ENCODE measurements around the gene LUC7L2. TPM values are rescaled to one million over a fixed set of nuclear protein-coding genes. Genes with fewer than 3 reads are reported as not detected.
"Not testable (repeated sequence)": the region's sequence is repeated elsewhere in the genome, so short reads cannot be mapped to it uniquely, and the experiment has no call there.

LUC7L2 gene
- total and polyA plus RNA-seq, 8 donors, result 20.5 to 133 (median 60.6) TPM

DNA sequence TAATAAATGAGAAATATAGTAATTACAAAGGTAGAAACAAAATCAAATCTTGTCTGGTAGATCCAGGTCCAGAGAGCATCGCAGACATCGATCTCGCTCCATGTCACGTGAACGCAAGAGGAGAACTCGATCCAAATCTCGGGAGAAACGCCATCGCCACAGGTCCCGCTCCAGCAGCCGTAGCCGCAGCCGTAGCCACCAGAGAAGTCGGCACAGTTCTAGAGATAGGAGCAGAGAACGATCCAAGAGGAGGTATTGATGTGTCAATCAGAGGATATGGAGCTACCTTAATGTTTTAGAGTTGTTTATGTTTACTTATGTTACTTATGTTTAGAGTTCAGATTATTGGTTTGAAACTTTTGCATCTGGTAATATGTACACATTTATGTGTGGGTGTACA lies 57.8 kb downstream of the LUC7L2 start:
- Histone ChIP-seq H3K4me3 (no peak overlapping the region), H3K4me1 (peaks cover 0 to 10% (median 3%) of the 10 kb centered on the region in 4 donors), H3K27ac (no peak overlapping the region), H3K36me3 (peaks cover 49 to 96% (median 94%) of the 10 kb centered on the region in 4 donors), H3K9me3 (no peaks in the 10 kb centered on the region), H3K27me3 (no peaks in the 10 kb centered on the region)
- no peak for DNase-seq
- intact Hi-C loops (cut with DNase I; ENCODE audit: low total_unique reads), result no loop called here
- 95 to 98% (median 96%) methylated on average over 15 of the region's 15 CpGs for WGBS, 5 donors
- no peak for TF ChIP-seq EP300 (IDR thresholded peaks at IDR 0.05)

DNA sequence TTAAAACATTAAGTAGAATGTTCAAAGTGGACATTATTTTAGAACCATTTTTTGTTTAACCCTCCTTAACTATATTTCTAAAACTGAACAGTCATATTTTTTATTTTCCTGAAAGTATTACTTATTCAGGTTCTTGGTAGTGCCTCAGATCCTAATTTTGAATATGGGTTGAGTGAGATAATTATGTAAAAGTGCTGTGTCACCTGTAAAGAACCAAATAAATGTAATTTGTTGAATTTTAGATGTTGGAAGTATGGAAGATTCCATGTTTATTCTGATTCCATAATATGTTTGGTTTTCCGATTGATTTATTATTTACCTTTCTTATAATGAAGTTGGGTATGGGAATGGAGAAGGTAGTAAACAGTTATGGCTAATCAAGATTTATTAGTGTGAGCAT lies 61.4 kb downstream of the LUC7L2 start:
- no peak for DNase-seq
- Histone ChIP-seq H3K4me3 (no peak overlapping the region), H3K9me3 (no peaks in the 10 kb centered on the region), H3K27ac (no peak overlapping the region), H3K4me1 (peaks cover 0 to 15% (median 3%) of the 10 kb centered on the region in 4 donors), H3K36me3 (peaks cover 39 to 81% (median 72%) of the 10 kb centered on the region in 4 donors), H3K27me3 (no peaks in the 10 kb centered on the region)
- TF ChIP-seq POLR2AphosphoS5 (IDR thresholded peaks at IDR 0.05), result no peak
- no peak for TF ChIP-seq POLR2A (IDR thresholded peaks at IDR 0.05)
- TF ChIP-seq, protein P1, sequence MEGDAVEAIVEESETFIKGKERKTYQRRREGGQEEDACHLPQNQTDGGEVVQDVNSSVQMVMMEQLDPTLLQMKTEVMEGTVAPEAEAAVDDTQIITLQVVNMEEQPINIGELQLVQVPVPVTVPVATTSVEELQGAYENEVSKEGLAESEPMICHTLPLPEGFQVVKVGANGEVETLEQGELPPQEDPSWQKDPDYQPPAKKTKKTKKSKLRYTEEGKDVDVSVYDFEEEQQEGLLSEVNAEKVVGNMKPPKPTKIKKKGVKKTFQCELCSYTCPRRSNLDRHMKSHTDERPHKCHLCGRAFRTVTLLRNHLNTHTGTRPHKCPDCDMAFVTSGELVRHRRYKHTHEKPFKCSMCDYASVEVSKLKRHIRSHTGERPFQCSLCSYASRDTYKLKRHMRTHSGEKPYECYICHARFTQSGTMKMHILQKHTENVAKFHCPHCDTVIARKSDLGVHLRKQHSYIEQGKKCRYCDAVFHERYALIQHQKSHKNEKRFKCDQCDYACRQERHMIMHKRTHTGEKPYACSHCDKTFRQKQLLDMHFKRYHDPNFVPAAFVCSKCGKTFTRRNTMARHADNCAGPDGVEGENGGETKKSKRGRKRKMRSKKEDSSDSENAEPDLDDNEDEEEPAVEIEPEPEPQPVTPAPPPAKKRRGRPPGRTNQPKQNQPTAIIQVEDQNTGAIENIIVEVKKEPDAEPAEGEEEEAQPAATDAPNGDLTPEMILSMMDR (IDR thresholded peaks at IDR 0.05), result no peak
- no peak for TF ChIP-seq EP300 (IDR thresholded peaks at IDR 0.05)
- 0 to 36% (median 30%) methylated on average over 1 of the region's 1 CpG for WGBS, 5 donors
- intact Hi-C loops (cut with DNase I; ENCODE audit: low total_unique reads), result no loop called here

DNA sequence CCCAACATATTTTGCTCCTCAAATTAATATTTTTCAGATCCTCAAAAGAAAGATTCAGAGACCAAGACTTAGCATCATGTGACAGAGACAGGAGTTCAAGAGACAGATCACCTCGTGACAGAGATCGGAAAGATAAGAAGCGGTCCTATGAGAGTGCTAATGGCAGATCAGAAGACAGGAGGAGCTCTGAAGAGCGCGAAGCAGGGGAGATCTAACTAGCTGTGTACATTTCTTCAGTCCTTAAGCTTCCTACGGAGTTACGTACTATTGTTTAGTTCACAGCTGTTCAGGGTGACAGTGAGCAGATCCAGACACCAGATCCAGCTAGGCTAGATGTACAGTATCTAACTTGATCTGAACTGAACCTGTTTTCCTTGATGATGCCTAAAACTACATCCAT lies 62.4 kb downstream of the LUC7L2 start:
- intact Hi-C loops (cut with DNase I; ENCODE audit: low total_unique reads), result no loop called here
- Histone ChIP-seq H3K4me1 (peaks cover 0 to 15% (median 3%) of the 10 kb centered on the region in 4 donors), H3K27ac (peak overlapping the region in 1 of 5 donors; percentile 64), H3K9me3 (no peaks in the 10 kb centered on the region), H3K36me3 (peaks cover 39 to 71% (median 65%) of the 10 kb centered on the region in 4 donors), H3K4me3 (no peak overlapping the region), H3K27me3 (no peaks in the 10 kb centered on the region)
- DNase-seq, result peak in 1 of 2 donors; percentile 73
- WGBS, 5 donors, result 68 to 84% (median 81%) methylated on average over 7 of the region's 7 CpGs
- TF ChIP-seq POLR2AphosphoS5 (IDR thresholded peaks at IDR 0.05), result peak in 2 of 3 donors; percentile 44 to 57
- TF ChIP-seq, protein P1 (IDR thresholded peaks at IDR 0.05), result no peak
- no peak for TF ChIP-seq POLR2A (IDR thresholded peaks at IDR 0.05)
- no peak for TF ChIP-seq EP300 (IDR thresholded peaks at IDR 0.05)

DNA sequence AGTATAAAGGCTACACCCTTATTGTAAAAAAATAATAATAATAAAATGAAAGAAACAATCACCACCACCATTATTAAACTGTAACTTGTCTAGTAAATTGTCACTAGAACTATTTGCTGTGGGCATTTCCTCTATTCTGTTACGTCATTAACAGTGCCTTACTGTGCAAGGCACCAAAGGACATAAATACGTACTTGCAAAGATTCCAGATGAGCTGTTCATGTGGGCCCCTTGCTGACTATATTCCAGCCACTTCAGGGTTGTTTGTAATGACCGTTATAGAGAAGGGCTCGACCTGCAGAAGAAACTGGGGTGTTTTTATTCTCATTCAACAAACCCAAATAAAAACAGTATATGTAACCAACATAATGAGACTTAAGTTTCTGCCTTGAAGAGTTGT lies 63.4 kb downstream of the LUC7L2 start:
- Histone ChIP-seq H3K4me3 (no peak overlapping the region), H3K27ac (peak overlapping the region in 1 of 5 donors; percentile 64), H3K27me3 (no peaks in the 10 kb centered on the region), H3K9me3 (no peaks in the 10 kb centered on the region), H3K4me1 (peaks cover 0 to 15% (median 3%) of the 10 kb centered on the region in 4 donors), H3K36me3 (peaks cover 32 to 69% (median 61%) of the 10 kb centered on the region in 4 donors)
- intact Hi-C loops (cut with DNase I; ENCODE audit: low total_unique reads), result no loop called here
- TF ChIP-seq, protein P1 (IDR thresholded peaks at IDR 0.05), result no peak
- TF ChIP-seq POLR2A (IDR thresholded peaks at IDR 0.05) (no peak), POLR2AphosphoS5 (IDR thresholded peaks at IDR 0.05) (no peak), EP300 (IDR thresholded peaks at IDR 0.05) (no peak)
- WGBS, 5 donors, result 91 to 95% (median 94%) methylated on average over 4 of the region's 4 CpGs
- DNase-seq, result no peak

DNA sequence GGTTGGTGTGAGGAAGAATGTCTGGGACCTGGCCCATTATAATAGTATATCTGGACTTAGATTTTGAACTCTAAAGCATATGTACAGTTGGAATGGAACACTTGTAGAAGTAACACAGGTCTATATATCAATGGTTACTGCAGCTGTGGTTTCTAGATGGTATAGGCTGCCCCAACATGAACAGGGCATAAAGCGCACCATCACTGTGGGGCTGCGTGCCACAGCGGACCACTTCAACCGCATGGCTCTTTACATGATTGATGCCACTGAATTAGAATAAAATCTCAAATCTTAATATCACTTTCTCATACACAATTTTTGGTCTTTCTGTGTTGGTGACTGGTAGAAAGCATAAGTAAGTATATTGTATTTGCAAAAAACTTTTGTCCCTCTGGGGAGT lies 64.3 kb downstream of the LUC7L2 start:
- Histone ChIP-seq H3K27me3 (no peaks in the 10 kb centered on the region), H3K27ac (peak overlapping the region in 1 of 5 donors; percentile 47), H3K4me1 (peaks cover 0 to 15% (median 3%) of the 10 kb centered on the region in 4 donors), H3K9me3 (no peaks in the 10 kb centered on the region), H3K4me3 (no peak overlapping the region), H3K36me3 (peaks cover 23 to 68% (median 58%) of the 10 kb centered on the region in 4 donors)
- 65 to 90% (median 88%) methylated on average over 4 of the region's 4 CpGs for WGBS, 5 donors
- TF ChIP-seq POLR2A (IDR thresholded peaks at IDR 0.05) (no peak), POLR2AphosphoS5 (IDR thresholded peaks at IDR 0.05) (no peak), EP300 (IDR thresholded peaks at IDR 0.05) (no peak)
- TF ChIP-seq, protein P1 (IDR thresholded peaks at IDR 0.05), result no peak
- intact Hi-C loops (cut with DNase I; ENCODE audit: low total_unique reads), result no loop called here
- DNase-seq, result no peak

DNA sequence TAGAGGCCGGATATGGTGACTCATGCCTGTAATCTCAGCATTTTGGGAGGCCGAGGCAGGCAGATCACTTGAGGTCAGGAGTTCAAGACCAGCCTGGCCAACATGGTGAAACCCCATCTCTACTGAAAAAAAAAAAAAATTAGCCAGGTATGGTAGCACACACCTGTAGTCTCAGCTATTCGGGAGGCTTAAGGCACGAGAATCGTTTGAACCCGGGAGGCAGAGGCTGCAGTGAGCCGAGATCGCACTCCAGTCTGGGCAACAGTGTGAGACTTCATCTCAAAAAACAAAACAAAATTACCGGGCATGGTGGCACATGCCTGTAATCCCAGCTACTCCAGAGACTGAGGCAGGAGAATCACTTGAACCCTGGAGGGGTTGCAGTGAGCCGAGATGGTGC lies 66.0 kb downstream of the LUC7L2 start:
- peaks cover 15 to 52% (median 42%) of the 10 kb centered on the region in 4 donors for H3K36me3 ChIP-seq
- H3K9me3 ChIP-seq; H3K4me3 ChIP-seq; DNase-seq; H3K27me3 ChIP-seq; intact Hi-C loops (cut with DNase I; ENCODE audit: low total_unique reads); H3K27ac ChIP-seq: not testable (repeated sequence)
- peaks cover 0 to 23% (median 5%) of the 10 kb centered on the region in 4 donors for H3K4me1 ChIP-seq
- 93 to 96% (median 94%) methylated on average over 9 to 10 of the region's 10 CpGs for WGBS, 5 donors
